GM15510 (cell line): ENCODE results near the gene RYR1.
A peak's percentile ranks its signal among the peaks of the same experiment; 100 is the strongest.

ENCODE experiments used
- POLR2A ChIP-seq: IDR thresholded peaks from 3 replicates; pipeline ENCODE4 v1.6.1; 2011; ENCODE audit warnings: borderline replicate concordance; ENCODE audit not compliant: insufficient read length; ENCODE audit errors: extremely low read depth

RYR1 gene

GRCh38 chr19:38596057-38596981, 162.8 kb downstream of the RYR1 start:
- TF ChIP-seq POLR2A, result no peak

- TF ChIP-seq POLR2A, result no peak
Observed at GRCh38 chr19:38597075-38597474, 163.6 kb downstream of the RYR1 start.

- TF ChIP-seq POLR2A, result no peak
Observed at GRCh38 chr19:38599722-38600121, 166.2 kb downstream of the RYR1 start.

GRCh38 chr19:38606131-38606530, 172.6 kb downstream of the RYR1 start:
- no peak for TF ChIP-seq POLR2A

- TF ChIP-seq POLR2A, result no peak
Observed at GRCh38 chr19:38614289-38614688, 180.8 kb downstream of the RYR1 start.

- no peak for TF ChIP-seq POLR2A
Observed at GRCh38 chr19:38615007-38615581, 181.6 kb downstream of the RYR1 start.

GRCh38 chr19:38616265-38616664, 182.8 kb downstream of the RYR1 start:
- peak; percentile 42 for TF ChIP-seq POLR2A

- no peak for TF ChIP-seq POLR2A
Observed at GRCh38 chr19:38617283-38617763, 183.8 kb downstream of the RYR1 start.

- TF ChIP-seq POLR2A, result peak; percentile 70
Observed at GRCh38 chr19:38617764-38618589, 184.5 kb downstream of the RYR1 start, which contains the start of gene MAP4K1. Gene MAP4K1 (minus strand): TSS chr19:38617953. CDS start chr19:38617895, 58 bp downstream.

- peak; percentile 89 for TF ChIP-seq POLR2A
Observed at GRCh38 chr19:38618590-38619360, 185.3 kb downstream of the RYR1 start, which contains the start of gene EIF3K. Gene EIF3K (plus strand): TSS chr19:38619188. CDS start chr19:38619269, 81 bp downstream.

- TF ChIP-seq POLR2A, result no peak
Observed at GRCh38 chr19:38619361-38620174, 186.1 kb downstream of the RYR1 start.

- no peak for TF ChIP-seq POLR2A
Observed at GRCh38 chr19:38624822-38625221, 191.3 kb downstream of the RYR1 start.

- TF ChIP-seq POLR2A, result no peak
Observed at GRCh38 chr19:38626401-38626800, 192.9 kb downstream of the RYR1 start.
